Colonic mucosa (tissue), 4 donors: ENCODE results near the gene SYTL1. TPM values are rescaled to one million over a fixed set of nuclear protein-coding genes. Genes with fewer than 3 reads are reported as not detected.

ENCODE experiments used
- DNase-seq: peaks from one replicate; pipeline ENCODE4 v3.0.0-alpha.2; 2020
- H3K27ac ChIP-seq: fragments of 200-600 bp; one replicate; pipeline ENCODE4 v1.8.0; 2021
- H3K27me3 ChIP-seq: fragments of 200-600 bp; one replicate; pipeline ENCODE4 v1.8.0; 2021
- H3K36me3 ChIP-seq: fragments of 200-600 bp; one replicate; pipeline ENCODE4 v1.8.0; 2021
- H3K4me1 ChIP-seq: fragments of 200-600 bp; one replicate; pipeline ENCODE4 v1.8.0; 2021; ENCODE audit warnings: mild to moderate bottlenecking
- H3K4me3 ChIP-seq: fragments of 200-600 bp; one replicate; pipeline ENCODE4 v1.8.0; 2021
- H3K9ac ChIP-seq, 2 donors: one replicate each; pipeline ENCODE4 v1.7.0; 2013; ENCODE audit warnings: control low read depth in 2 of 2, low read depth in 2 of 2, low read length in 2 of 2
- H3K9me3 ChIP-seq: fragments of 200-600 bp; one replicate; pipeline ENCODE4 v1.8.0; 2021
- intact Hi-C: fragments of 100-400 bp; cut with DNase I; formaldehyde crosslinking; loops from one replicate; pipeline ENCODE4 v1.14.1; 2022
- total RNA-seq, 2 donors: library from RNA; stranded (reverse); fragmentation: NEBNext Ultra II Directional in 1 of 2; extraction: Animal tissue kit (Norgen Biotek cat#: 25700) in 1 of 2; gene quantifications; one replicate each; pipeline ENCODE4 v1.2.1, GENCODE V29; 2021
- TF ChIP-seq, protein P1 (sequence below): fragments of 200-600 bp; IDR thresholded peaks from one replicate; pipeline ENCODE4 v1.8.0; 2022; ENCODE audit warnings: antibody characterized with exemption, mild to moderate bottlenecking
- donor health status: healthy.
- donor health status: DM: no; HTN: no; CAD: no.
- donor health status: DM: no; HTN: no; CAD: no.

The SYTL1 gene
- total RNA-seq, 2 donors from 2014 or later = 15.6 to 17.4 TPM

DNA sequence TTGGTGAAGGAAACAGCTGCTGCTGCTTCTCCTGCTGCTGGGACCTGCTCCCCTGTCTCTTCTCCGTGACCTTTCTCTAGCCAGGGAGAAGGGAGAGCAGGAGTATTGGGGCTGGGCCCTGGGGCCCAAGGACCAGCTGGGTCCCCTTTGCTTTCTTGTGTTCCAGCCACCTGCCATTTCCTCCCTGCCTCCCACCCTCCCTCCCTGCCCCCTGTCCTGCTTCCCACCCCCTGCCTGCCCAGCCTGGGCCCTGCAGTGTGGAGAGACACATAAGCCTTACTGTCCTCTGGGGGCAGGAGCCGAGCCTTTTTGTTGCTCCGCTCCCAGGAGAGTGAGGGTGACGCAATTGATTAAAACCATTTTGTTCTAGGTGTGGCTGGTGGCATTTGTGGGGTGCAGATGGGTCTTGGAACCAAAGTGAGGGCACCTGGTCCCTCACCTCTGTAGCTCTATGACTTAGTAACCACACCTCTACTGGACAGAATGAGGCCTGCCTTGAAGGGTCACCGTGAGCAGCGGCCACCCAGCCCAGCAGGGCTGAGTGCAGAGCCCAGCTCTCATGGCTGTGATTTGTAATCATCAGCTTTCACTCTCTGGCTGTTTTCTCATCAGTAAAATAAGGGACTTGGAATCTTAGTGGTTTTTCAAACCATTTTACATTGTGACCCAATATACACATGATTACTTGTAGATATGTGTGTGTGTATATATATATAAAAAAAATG, 33.8 kb upstream of the SYTL1 start:
- no peak overlapping the region for H3K4me3 ChIP-seq

DNA sequence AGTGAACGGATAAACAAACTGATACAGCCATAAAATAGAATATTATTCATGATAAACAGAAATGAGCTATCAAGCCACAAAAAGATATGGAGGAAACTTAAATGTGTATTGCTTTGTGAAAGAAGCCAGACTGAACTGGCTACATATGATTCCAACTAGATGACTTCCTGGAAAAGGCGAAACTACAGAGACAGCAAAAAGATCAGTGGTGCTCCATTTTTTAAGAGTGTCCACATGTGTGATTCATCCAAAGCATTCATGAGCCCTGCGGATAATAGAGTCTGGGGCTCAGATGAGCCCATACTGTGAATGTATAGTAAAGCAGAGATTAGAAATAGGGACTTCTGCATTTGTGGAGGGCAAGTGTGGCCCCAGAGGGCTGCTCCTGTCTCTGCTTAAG, 27.7 kb upstream of the SYTL1 start:
- H3K4me3 ChIP-seq = no peak overlapping the region
- no peak overlapping the region for H3K9ac ChIP-seq
- H3K27ac ChIP-seq = no peak overlapping the region
- H3K4me1 ChIP-seq = no peaks in the 10 kb centered on the region
- intact Hi-C loops = no loop called here
- H3K36me3 ChIP-seq = no peaks in the 10 kb centered on the region
- DNase-seq = no peak
- H3K27me3 ChIP-seq = no peaks in the 10 kb centered on the region
- TF ChIP-seq, protein P1, sequence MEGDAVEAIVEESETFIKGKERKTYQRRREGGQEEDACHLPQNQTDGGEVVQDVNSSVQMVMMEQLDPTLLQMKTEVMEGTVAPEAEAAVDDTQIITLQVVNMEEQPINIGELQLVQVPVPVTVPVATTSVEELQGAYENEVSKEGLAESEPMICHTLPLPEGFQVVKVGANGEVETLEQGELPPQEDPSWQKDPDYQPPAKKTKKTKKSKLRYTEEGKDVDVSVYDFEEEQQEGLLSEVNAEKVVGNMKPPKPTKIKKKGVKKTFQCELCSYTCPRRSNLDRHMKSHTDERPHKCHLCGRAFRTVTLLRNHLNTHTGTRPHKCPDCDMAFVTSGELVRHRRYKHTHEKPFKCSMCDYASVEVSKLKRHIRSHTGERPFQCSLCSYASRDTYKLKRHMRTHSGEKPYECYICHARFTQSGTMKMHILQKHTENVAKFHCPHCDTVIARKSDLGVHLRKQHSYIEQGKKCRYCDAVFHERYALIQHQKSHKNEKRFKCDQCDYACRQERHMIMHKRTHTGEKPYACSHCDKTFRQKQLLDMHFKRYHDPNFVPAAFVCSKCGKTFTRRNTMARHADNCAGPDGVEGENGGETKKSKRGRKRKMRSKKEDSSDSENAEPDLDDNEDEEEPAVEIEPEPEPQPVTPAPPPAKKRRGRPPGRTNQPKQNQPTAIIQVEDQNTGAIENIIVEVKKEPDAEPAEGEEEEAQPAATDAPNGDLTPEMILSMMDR = no peak
- H3K9me3 ChIP-seq = no peaks in the 10 kb centered on the region

More for the DNA sequence above, 33.8 kb upstream of the SYTL1 start:
- TF ChIP-seq, protein P1 = no peak
- H3K27ac ChIP-seq = no peak overlapping the region
- intact Hi-C loops = loop anchor here (10.0 kb wide), 2 partner anchors 297 to 337 kb away; partner anchors contain the start of gene AHDC1
- no peaks in the 10 kb centered on the region for H3K36me3 ChIP-seq
- H3K4me1 ChIP-seq = no peaks in the 10 kb centered on the region
- DNase-seq = no peak
- no peaks in the 10 kb centered on the region for H3K27me3 ChIP-seq
- H3K9me3 ChIP-seq = no peaks in the 10 kb centered on the region
- no peak overlapping the region for H3K9ac ChIP-seq

DNA sequence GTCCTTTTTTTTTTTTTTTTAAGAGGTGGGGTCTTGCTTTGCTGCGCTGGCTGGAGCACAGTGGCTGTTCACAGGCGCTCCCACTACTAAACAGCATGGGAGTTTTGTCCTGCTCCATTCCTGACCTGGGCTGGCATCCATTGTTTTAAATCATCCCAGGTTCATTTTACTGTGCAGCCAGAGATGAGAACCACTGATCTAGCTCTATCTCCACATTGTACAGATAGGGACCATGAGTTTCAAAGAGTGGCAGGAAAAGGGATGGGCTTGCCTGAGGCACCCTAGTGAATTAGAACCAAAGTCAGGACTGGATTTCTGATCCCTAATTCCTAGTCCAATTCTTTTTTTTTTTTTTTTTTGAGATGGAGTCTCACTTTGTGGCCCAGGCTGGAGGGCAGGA, 27.1 kb upstream of the SYTL1 start:
- Histone ChIP-seq H3K27ac (no peak overlapping the region), H3K36me3 (no peaks in the 10 kb centered on the region), H3K9ac (no peak overlapping the region), H3K9me3 (no peaks in the 10 kb centered on the region), H3K4me1 (no peaks in the 10 kb centered on the region), H3K4me3 (no peak overlapping the region), H3K27me3 (no peaks in the 10 kb centered on the region)
- TF ChIP-seq, protein P1 = no peak
- intact Hi-C loops = no loop called here
- no peak for DNase-seq

DNA sequence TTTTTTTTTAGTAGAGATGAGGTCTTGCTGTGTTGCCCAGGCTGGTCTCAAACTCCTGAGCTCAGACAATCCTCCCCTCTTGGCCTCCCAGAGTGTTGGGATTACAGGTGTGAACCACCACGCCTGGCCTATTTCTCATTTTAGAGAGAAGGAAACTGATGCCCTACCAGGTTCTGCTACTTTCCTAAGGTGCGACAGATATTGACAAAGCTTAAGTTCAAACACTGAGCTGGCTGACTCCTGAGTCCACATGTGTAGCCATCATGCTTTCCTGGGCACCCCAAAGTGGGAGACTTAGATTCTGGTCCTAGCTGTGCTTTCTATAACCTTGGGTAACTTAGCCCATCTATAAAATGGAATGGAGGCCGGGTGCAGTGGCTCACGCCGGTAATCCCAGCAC, 25.0 kb upstream of the SYTL1 start:
- intact Hi-C loops = no loop called here
- no peak for DNase-seq

DNA sequence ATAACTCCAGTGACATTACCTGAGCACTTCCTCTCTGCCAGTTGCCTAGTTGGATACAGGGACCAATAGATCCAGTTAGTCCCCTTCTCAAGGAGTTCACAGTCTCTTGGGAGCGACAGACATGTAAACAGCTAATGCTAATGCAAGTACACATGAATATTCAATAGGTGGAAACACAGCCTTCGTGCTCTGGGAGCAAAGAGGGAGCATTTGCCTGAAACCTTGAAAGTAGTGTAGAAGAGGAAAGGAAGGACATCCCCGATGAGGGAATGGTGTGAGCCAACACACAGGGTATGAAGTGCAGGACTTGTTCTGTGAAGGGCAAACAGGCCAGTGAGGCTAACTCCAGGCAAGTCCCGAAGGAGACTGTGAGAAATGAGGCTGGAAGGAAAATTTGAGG, 23.7 kb upstream of the SYTL1 start:
- H3K27me3 ChIP-seq = no peaks in the 10 kb centered on the region
- TF ChIP-seq, protein P1 = no peak
- DNase-seq = no peak
- no peak overlapping the region for H3K27ac ChIP-seq
- H3K9ac ChIP-seq = no peak overlapping the region
- H3K4me1 ChIP-seq = peaks cover 5% of the 10 kb centered on the region
- no peaks in the 10 kb centered on the region for H3K9me3 ChIP-seq
- no peaks in the 10 kb centered on the region for H3K36me3 ChIP-seq
- H3K4me3 ChIP-seq = no peak overlapping the region
- intact Hi-C loops = no loop called here

More for the DNA sequence above, 25.0 kb upstream of the SYTL1 start:
- H3K27me3 ChIP-seq = no peaks in the 10 kb centered on the region
- H3K9ac ChIP-seq = no peak overlapping the region
- H3K27ac ChIP-seq = no peak overlapping the region
- TF ChIP-seq, protein P1 = no peak
- no peaks in the 10 kb centered on the region for H3K36me3 ChIP-seq
- H3K4me3 ChIP-seq = no peak overlapping the region
- no peaks in the 10 kb centered on the region for H3K9me3 ChIP-seq
- peaks cover 3% of the 10 kb centered on the region for H3K4me1 ChIP-seq
